Left lung (tissue), 10 donors: ENCODE data around the gene PPP1R13B. TPM values are rescaled to one million over a fixed set of nuclear protein-coding genes. Genes with fewer than 3 reads are reported as not detected.
A peak's percentile ranks its signal among the peaks of the same experiment; 100 is the strongest.

ENCODE experiments used
- ATAC-seq: fragments of 200-7000 bp; cut with Tn5 transposase; one replicate; pipeline ENCODE4 v1.9.1; 2020; ENCODE audit warnings: moderate library complexity
- DNase-seq, 4 donors: peaks; one replicate each; pipeline ENCODE4 v3.0.0-alpha.2; 2013 to 2020
- H3K27ac ChIP-seq, 2 donors: fragments of 200-600 bp; sonication (generic) in 1 of 2; one replicate each; pipeline versions ENCODE4 v1.5.0 to v1.8.0; 2020 to 2021
- H3K27me3 ChIP-seq, 2 donors: fragments of 200-600 bp; sonication (generic) in 1 of 2; one replicate each; pipeline versions ENCODE4 v1.5.0 to v1.8.0; 2020 to 2021
- H3K36me3 ChIP-seq, 2 donors: fragments of 200-600 bp; sonication (generic) in 1 of 2; one replicate each; pipeline versions ENCODE4 v1.5.0 to v1.8.0; 2020 to 2021
- H3K4me1 ChIP-seq, 2 donors: fragments of 200-600 bp; one replicate each; pipeline ENCODE4 v1.8.0; 2021
- H3K4me3 ChIP-seq, 2 donors: fragments of 200-600 bp; sonication (generic) in 1 of 2; one replicate each; pipeline versions ENCODE4 v1.5.0 to v1.8.0; 2020 to 2021; ENCODE audit warnings: mild to moderate bottlenecking in 1 of 2
- H3K9me3 ChIP-seq, 2 donors: fragments of 200-600 bp; sonication (generic) in 1 of 2; one replicate each; pipeline versions ENCODE4 v1.5.0 to v1.8.0; 2020 to 2021
- intact Hi-C, 2 donors: fragments of 100-400 bp; cut with DNase I; formaldehyde crosslinking; loops; one replicate each; pipeline versions ENCODE4 v1.11.2 to v1.14.2; 2022
- polyA plus RNA-seq, 6 donors: library from polyadenylated mRNA; unstranded; fragments of 120-200 nt; gene quantifications; one replicate each; pipeline ENCODE4 v1.2.1, GENCODE V29; 2013; ENCODE audit not compliant: insufficient read length in 6 of 6
- total RNA-seq, 2 donors: library from RNA; stranded (reverse); fragmentation: NEBNext Ultra II Directional; extraction: Animal tissue kit (Norgen Biotek cat#: 25700); gene quantifications; one replicate each; pipeline ENCODE4 v1.2.1, GENCODE V29; 2021
- TF ChIP-seq, protein P1 (sequence below), 2 donors: fragments of 200-600 bp; sonication (generic) in 1 of 2; IDR thresholded peaks; one replicate each; pipeline versions ENCODE4 v1.5.0 to v1.8.0; 2021; ENCODE audit warnings: antibody characterized with exemption in 2 of 2
- donor health status: DM: no; HTN: yes; CAD: no.
- donor health status: DM: no; HTN: no; CAD: no.

Gene PPP1R13B
- total and polyA plus RNA-seq, 8 donors = 48.0 to 86.9 (median 61.7) TPM

GRCh38 chr14:103739466-103739792 is 107.9 kb downstream of the PPP1R13B start:
- peaks cover 0 to 97% of the 10 kb centered on the region in 2 donors for H3K36me3 ChIP-seq
- H3K9me3 ChIP-seq = no peaks in the 10 kb centered on the region
- intact Hi-C loops = no loop called here
- no peaks in the 10 kb centered on the region for H3K27me3 ChIP-seq
- no peak overlapping the region for H3K27ac ChIP-seq
- no peaks in the 10 kb centered on the region for H3K4me1 ChIP-seq
- no peak for ATAC-seq
- TF ChIP-seq, protein P1, sequence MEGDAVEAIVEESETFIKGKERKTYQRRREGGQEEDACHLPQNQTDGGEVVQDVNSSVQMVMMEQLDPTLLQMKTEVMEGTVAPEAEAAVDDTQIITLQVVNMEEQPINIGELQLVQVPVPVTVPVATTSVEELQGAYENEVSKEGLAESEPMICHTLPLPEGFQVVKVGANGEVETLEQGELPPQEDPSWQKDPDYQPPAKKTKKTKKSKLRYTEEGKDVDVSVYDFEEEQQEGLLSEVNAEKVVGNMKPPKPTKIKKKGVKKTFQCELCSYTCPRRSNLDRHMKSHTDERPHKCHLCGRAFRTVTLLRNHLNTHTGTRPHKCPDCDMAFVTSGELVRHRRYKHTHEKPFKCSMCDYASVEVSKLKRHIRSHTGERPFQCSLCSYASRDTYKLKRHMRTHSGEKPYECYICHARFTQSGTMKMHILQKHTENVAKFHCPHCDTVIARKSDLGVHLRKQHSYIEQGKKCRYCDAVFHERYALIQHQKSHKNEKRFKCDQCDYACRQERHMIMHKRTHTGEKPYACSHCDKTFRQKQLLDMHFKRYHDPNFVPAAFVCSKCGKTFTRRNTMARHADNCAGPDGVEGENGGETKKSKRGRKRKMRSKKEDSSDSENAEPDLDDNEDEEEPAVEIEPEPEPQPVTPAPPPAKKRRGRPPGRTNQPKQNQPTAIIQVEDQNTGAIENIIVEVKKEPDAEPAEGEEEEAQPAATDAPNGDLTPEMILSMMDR (IDR thresholded peaks at IDR 0.05) = no peak
- no peak overlapping the region for H3K4me3 ChIP-seq
- no peak for DNase-seq

GRCh38 chr14:103738701-103739451 is 108.5 kb downstream of the PPP1R13B start:
- intact Hi-C loops = no loop called here
- TF ChIP-seq, protein P1 (IDR thresholded peaks at IDR 0.05) = no peak
- DNase-seq = peak in 1 of 4 donors; percentile 69
- ATAC-seq = no peak
- Histone ChIP-seq H3K27me3 (no peaks in the 10 kb centered on the region), H3K4me3 (no peak overlapping the region), H3K4me1 (no peaks in the 10 kb centered on the region), H3K9me3 (no peaks in the 10 kb centered on the region), H3K36me3 (peaks cover 0 to 97% of the 10 kb centered on the region in 2 donors), H3K27ac (no peak overlapping the region)

GRCh38 chr14:103738166-103738565 is 109.2 kb downstream of the PPP1R13B start:
- Histone ChIP-seq H3K27me3 (no peaks in the 10 kb centered on the region), H3K9me3 (no peaks in the 10 kb centered on the region), H3K4me1 (no peaks in the 10 kb centered on the region), H3K27ac (no peak overlapping the region), H3K36me3 (peaks cover 0 to 98% of the 10 kb centered on the region in 2 donors), H3K4me3 (no peak overlapping the region)
- intact Hi-C loops = no loop called here
- TF ChIP-seq, protein P1 (IDR thresholded peaks at IDR 0.05) = no peak
- DNase-seq (no peak), ATAC-seq (no peak)

DNA sequence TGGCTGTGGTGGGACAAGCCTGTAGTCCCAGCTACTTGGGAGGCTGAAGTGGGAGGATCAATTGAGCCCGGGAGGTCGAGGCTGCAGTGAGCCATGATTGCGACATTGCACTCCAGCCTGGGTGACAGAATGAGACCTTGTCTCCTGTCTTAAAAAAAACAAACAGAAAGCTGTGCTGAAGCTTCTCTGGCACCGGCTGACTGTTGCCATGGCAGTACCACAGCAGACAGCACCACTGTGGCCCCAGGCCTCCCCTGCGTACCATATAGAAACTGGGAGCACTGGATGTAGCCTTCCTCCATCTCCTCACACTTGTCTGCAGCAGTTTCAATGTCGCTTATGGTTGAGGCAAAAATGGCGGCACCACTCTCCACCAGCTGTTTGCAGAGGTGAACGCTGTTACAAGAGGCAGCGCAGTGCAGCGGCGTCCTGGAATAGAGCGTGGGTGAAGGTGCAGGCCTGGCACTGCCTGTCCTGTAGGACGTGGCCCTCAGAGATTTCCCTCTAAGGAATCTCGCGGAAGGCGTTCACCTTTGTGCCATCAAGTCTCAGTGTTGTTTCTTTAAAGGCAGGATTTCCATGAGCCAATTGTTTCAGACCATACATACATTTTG is 109.8 kb downstream of the PPP1R13B start:
- H3K4me3 ChIP-seq = no peak overlapping the region
- H3K9me3 ChIP-seq = no peaks in the 10 kb centered on the region
- TF ChIP-seq, protein P1 (IDR thresholded peaks at IDR 0.05) = no peak
- no peak for ATAC-seq
- no peaks in the 10 kb centered on the region for H3K27me3 ChIP-seq
- peak in 1 of 4 donors; percentile 65 for DNase-seq
- H3K4me1 ChIP-seq = no peaks in the 10 kb centered on the region
- intact Hi-C loops = no loop called here
- H3K27ac ChIP-seq = no peak overlapping the region
- peaks cover 0 to 98% of the 10 kb centered on the region in 2 donors for H3K36me3 ChIP-seq

DNA sequence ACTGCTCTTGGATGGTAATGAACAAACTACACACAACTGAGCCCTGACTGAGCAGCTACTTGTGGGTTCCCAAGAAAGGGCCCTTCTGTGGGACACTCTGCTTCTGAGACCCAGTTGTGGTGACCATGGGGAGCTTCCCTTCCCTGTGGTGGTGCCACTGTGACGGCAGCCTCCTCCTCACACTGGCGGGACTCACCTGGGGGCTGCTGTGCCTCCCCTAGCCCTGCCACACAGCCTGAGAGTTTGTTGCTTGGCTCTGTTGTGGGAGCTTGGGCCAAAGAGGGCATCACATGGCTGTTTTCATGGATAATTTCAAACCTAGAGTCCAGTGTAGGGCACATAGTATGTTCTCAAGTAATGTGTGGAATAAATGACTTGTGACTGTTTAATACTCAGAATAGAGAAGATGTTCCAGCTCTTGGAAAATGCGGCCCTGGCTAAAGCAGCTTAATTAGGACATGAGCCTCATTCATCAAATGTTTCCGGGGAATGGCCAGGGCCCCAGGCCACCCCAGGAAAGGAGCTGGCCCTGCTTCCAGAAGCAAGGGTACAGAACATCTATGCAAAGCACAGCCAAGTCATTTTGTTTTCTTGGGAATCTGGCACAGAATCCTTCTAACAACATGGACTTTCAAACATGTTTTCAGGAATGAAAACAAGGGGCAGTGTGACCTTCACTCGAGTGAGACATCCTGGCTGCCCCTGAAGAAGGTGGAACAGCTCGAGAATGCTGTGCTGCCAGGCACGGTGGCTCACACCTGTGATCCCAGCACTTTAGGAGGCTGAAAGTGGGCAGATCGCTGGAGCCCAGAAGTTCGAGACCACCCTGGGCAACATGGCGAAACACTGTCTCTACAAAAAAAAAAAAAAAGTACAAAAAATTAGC is 110.6 kb downstream of the PPP1R13B start:
- no peaks in the 10 kb centered on the region for H3K9me3 ChIP-seq
- no peaks in the 10 kb centered on the region for H3K4me1 ChIP-seq
- no peak overlapping the region for H3K27ac ChIP-seq
- intact Hi-C loops = no loop called here
- no peaks in the 10 kb centered on the region for H3K27me3 ChIP-seq
- TF ChIP-seq, protein P1 (IDR thresholded peaks at IDR 0.05) = no peak
- DNase-seq (no peak), ATAC-seq (no peak)
- H3K4me3 ChIP-seq = no peak overlapping the region
- peaks cover 0 to 98% of the 10 kb centered on the region in 2 donors for H3K36me3 ChIP-seq
